ENCODE data around the gene LEFTY2.
"Not testable (repeated sequence)": the region's sequence is repeated elsewhere in the genome, so short reads cannot be mapped to it uniquely, and the experiment has no call there.

Gene LEFTY2

DNA sequence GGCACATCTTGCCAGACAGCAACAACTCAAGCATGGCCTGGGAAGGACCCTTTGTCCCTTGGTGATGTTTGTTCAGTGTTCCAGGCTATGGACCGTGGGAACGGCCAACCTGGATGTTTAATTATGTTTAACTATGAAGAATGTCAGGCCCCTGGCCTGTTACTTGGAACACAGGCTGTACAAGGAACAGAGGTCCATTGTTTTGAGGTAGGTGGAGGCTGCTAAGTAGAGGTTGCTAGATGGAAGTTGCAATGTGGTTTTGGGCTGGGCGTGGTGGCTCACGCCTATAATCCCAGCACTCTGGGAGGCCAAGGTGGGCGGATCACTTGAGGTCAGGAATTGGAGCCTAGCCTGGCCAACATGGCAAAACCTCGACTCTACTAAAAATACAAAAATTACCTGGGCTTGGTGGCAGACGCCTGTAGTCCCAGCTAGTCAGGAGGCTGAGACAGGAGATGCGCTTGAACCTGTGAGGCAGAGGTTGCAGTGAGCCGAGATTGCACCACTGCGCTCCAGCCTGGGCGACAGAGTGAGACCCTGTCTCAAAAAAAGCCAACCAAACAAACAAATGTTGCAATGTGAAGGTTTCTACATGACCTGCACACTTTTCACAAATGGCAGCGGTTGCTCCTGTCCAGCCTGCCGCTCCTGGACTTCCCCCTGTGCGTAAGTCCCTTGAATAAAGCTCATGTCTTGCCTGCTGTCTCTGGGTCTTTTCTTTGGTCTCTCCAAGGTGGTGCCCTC is 49.6 kb downstream of the LEFTY2 start:
- DNase-seq (ENCODE audit: low spot score in 2 of 2): no peak
- ATAC-seq (ENCODE audit: low read depth): no peak
- Mint-ChIP-seq H3K4me3 (no peak overlapping the region), H3K27me3 (no peaks in the 10 kb centered on the region), H3K36me3 (no peaks in the 10 kb centered on the region), H3K27ac (no peak overlapping the region), H3K4me1 (peaks cover 4% of the 10 kb centered on the region), H3K9me3 (no peaks in the 10 kb centered on the region)

DNA sequence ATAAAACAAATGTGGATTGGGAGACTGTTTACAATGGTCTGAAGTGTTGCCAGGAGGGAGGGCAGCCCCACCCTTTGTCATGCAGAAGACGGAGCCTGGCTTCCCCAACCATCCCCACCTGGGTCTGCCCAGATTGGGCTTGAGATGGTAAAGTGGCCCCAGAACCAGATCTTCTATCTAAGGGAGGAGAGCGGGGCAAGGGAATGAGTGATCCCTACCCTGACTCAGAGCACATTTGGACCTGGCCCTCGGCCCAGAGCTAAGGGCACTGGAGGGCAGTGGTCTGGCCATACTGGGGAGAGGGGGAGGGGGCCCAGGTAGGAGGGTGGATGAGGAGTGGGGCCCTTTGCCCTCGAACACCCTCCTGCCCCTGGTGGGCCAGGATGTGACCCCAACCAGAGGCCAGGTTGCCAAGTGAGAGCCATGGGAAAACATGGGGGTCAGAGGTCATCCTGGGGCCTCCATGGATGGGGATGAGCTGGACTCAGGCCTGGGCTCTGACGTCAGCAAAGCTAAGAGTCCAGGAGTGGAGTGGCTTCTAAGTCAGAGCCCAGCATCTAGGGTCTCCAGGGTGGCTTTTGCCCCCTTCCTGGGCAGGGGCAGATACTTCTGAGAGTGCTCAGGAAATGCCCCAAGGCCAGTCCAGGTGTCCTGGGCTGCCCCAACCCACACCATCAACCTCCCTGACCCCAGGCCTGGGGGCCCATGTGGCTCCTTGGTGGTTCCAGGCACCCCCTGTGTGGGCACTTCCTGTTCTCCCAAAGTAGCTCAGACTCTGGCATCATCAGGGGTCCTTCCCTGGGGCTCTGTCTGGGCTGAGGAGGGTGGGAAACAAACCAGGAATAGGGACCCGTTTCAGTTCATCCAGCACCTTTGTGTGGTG is 50.4 kb downstream of the LEFTY2 start:
- no peaks in the 10 kb centered on the region for H3K36me3 Mint-ChIP-seq
- H3K4me3 Mint-ChIP-seq: no peak overlapping the region
- peaks cover 3% of the 10 kb centered on the region for H3K4me1 Mint-ChIP-seq
- ATAC-seq (ENCODE audit: low read depth) (no peak), DNase-seq (ENCODE audit: low spot score in 2 of 2) (no peak)
- no peak overlapping the region for H3K27ac Mint-ChIP-seq
- H3K9me3 Mint-ChIP-seq: no peaks in the 10 kb centered on the region
- H3K27me3 Mint-ChIP-seq: no peaks in the 10 kb centered on the region

DNA sequence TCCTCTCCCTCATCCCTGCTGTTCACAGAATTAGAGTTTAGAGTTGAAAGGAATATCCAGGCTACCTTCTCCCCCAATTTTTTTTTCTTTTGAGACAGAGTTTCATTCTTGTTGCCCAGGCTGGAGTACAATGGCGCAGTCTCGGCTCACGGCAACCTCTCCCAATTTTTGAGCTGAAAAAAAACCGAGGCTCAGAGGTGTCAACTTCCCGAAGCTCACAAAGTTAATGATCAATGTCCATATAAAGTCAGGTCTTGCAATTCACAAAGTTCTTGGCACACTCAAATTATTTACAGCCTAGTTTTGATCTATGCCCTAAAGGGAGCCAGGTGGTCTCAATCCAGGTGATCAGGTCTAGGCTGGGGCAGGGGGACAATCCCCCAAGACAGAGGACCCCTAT is 51.3 kb downstream of the LEFTY2 start:
- Mint-ChIP-seq H3K36me3 (no peaks in the 10 kb centered on the region), H3K27ac (no peak overlapping the region), H3K4me3 (no peak overlapping the region), H3K27me3 (no peaks in the 10 kb centered on the region), H3K9me3 (no peaks in the 10 kb centered on the region), H3K4me1 (peaks cover 3% of the 10 kb centered on the region)
- DNase-seq (ENCODE audit: low spot score in 2 of 2): no peak
- ATAC-seq (ENCODE audit: low read depth): no peak

DNA sequence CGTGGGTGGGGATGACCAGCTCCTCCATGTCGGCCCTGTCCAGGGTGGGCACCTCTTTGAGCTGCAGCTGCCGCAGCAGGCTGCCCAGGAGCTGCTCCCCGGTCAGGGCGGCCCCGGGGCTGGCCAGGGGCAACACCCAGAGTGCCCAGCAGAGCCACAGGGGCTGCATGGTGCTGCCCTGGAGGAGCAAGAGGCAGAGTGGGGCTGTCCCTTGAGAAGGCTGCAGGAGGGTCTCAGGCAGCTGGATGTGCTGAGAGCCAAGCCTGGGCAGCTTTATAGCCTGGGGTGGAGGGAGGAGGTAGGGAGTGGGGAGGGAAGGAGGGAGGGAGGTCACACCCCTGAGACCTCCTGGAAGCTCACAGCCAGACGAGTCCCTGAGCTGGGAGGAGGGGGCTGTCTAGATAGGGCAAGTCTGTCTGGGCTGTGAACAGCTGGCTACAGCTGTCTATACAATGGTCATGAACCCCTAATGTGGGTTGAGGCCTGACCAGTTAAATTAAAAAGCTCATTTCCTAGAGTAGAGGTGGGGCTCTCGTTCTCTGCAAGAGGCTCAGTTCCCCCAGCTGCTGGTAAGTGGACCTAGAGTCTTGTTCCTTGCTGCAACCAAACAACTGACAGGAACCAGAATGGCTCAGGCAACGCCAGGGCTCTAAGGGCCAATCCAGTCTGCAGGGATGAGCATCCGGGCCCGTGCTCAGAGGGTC is 52.0 kb downstream of the LEFTY2 start, which contains the start of gene LEFTY1:
TSS of gene LEFTY1 (minus strand) at position 249 of the 704 bp plus-strand sequence. CDS start at position 169, 80 bp downstream.
- DNase-seq (ENCODE audit: low spot score in 2 of 2) (no peak), ATAC-seq (ENCODE audit: low read depth) (no peak)
- Mint-ChIP-seq H3K9me3 (no peaks in the 10 kb centered on the region), H3K4me1 (peaks cover 3% of the 10 kb centered on the region), H3K27ac (no peak within 1 kb of the TSS), H3K36me3 (no peaks in the 10 kb centered on the region), H3K27me3 (no peaks in the 10 kb centered on the region), H3K4me3 (no peak within 1 kb of the TSS)

DNA sequence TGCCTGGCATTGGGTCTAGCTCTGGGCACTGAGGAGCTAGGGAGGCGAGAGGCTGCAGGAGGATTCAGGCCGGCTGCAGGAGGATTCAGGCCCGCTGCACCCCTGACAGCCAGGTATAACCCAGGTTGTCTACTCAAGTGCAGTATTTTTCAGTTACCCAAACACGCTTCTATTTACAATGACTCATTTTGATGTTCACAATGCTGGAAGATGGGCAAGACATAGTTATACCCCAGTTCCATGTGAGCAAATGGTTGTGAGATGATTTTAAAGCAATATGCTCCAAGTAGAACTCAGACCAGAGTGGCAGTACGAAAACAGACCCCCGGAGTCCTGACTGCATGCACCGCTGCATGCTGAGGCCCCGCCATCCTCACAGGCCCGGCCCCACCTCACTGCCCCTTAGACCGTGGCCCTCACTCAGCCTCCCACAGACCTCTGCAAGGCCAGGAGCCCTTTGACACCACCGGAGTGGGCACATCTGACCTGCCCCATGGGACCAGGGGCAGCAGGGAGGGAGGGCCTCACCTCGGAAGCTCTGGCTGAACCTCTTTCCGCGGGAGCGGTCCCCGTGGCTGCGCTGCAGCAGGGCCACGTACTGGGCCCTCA is 52.6 kb downstream of the LEFTY2 start:
- H3K36me3 Mint-ChIP-seq: no peaks in the 10 kb centered on the region
- DNase-seq (ENCODE audit: low spot score in 2 of 2): no peak
- H3K9me3 Mint-ChIP-seq: no peaks in the 10 kb centered on the region
- H3K27me3 Mint-ChIP-seq: no peaks in the 10 kb centered on the region
- H3K27ac Mint-ChIP-seq: no peak overlapping the region
- peaks cover 8% of the 10 kb centered on the region for H3K4me1 Mint-ChIP-seq
- ATAC-seq (ENCODE audit: low read depth): no peak
- H3K4me3 Mint-ChIP-seq: no peak overlapping the region

DNA sequence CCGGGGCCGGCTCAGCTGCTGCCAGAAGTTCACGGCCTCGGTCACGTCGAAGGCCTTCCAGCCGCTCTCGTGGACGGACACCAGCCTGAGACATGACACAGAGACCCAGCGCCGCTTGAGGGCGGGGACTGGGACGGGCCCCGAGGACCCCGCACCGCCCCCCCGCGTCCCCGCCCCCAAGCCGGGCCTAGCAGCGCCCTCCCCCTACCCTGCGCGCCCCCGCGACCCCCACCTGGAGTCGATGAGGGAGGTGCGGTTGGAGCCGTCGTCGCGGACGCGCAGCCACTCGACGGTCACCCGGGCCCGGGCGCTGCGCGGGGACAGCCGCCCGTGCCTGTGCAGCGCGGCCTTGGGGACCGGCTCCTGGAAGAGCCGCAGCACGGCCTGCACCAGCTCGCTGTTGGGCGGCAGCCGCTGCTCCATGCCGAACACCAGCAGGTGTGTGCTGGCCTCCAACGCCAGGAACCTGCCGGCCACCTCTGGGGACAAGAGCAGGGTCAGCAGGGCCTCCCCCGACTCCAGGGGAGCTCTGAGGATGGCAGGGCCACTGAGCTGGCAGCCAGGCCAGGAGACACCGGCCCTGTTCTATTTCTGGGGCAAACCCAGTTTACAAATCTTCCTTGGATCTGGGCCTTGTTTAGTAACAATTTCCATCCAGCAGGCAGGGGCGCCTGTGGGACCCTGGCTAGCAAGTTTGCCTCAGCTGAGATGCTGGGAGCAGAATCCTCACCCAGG is 53.3 kb downstream of the LEFTY2 start:
- not testable (repeated sequence) for H3K4me3 Mint-ChIP-seq; H3K36me3 Mint-ChIP-seq; DNase-seq (ENCODE audit: low spot score in 2 of 2); H3K27ac Mint-ChIP-seq; H3K27me3 Mint-ChIP-seq; H3K9me3 Mint-ChIP-seq; ATAC-seq (ENCODE audit: low read depth)
- peaks cover 11% of the 10 kb centered on the region for H3K4me1 Mint-ChIP-seq

DNA sequence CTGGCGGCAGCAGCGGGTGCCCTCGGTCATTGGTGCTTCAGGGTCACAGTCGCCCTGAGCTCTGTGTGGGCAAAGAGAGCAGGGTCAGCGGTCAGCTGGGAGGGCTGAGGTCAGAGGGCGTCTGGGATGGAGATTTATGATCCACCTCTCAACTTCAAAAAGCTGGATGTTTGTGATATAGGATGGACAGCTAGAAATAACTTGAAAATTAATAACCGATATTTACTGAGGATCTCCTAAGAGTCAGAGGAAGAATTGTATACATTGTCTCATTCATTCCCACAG is 54.0 kb downstream of the LEFTY2 start:
- H3K4me1 Mint-ChIP-seq: peaks cover 11% of the 10 kb centered on the region
- no peaks in the 10 kb centered on the region for H3K27me3 Mint-ChIP-seq
- no peak overlapping the region for H3K27ac Mint-ChIP-seq
- no peak for DNase-seq (ENCODE audit: low spot score in 2 of 2)
- no peaks in the 10 kb centered on the region for H3K9me3 Mint-ChIP-seq
- H3K36me3 Mint-ChIP-seq: no peaks in the 10 kb centered on the region
- H3K4me3 Mint-ChIP-seq: no peak overlapping the region
- no peak for ATAC-seq (ENCODE audit: low read depth)

Data from memory B cell (primary cell).